ENCODE measurements around the gene VWA8. TPM values are rescaled to one million over a fixed set of nuclear protein-coding genes. Genes with fewer than 3 reads are reported as not detected.

The VWA8 gene
- total and polyA plus RNA-seq, 4 donors = 7.1 to 50.3 (median 12.4) TPM

GRCh38 chr13:41588899-41589298, 372.0 kb downstream of the VWA8 start:
- TF ChIP-seq FOXA2 (IDR thresholded peaks at IDR 0.05) (no peak), RXRA (IDR thresholded peaks at IDR 0.05) (no peak), HNF4G (IDR thresholded peaks at IDR 0.05) (no peak), ATF3 (IDR thresholded peaks at IDR 0.05) (no peak), HNF4A (conservative IDR thresholded peaks at IDR 0.05) (no peak), NR2F2 (IDR thresholded peaks at IDR 0.05) (no peak)
- Histone ChIP-seq H3K4me3 (ENCODE audit: low read depth in 1 of 3, low read length in 3 of 3) (no peak overlapping the region), H3K27me3 (ENCODE audit: control insufficient read depth in 4 of 4, insufficient read depth in 4 of 4, low read length in 3 of 4) (no peaks in the 10 kb centered on the region), H3K4me1 (ENCODE audit: control insufficient read depth in 4 of 4, insufficient read depth in 4 of 4, low read length in 3 of 4) (no peaks in the 10 kb centered on the region), H3K36me3 (ENCODE audit: control insufficient read depth in 4 of 4, insufficient read depth in 3 of 4, low read depth in 1 of 4, low read length in 3 of 4) (peaks cover 5 to 25% (median 16%) of the 10 kb centered on the region in 4 donors), H3K27ac (ENCODE audit: low read depth in 1 of 2, low read length in 2 of 2) (no peak overlapping the region), H3K9me3 (ENCODE audit: control insufficient read depth in 4 of 4, low read length in 3 of 4) (no peaks in the 10 kb centered on the region), H3K9ac (ENCODE audit: low read depth in 1 of 2, low read length in 2 of 2) (no peak overlapping the region)
- WGBS = 90% methylated on average over 2 of the region's 2 CpGs
- DNase-seq (ENCODE audit: low spot score) = no peak

- DNase-seq (ENCODE audit: low spot score) = no peak
- Histone ChIP-seq H3K9me3 (ENCODE audit: control insufficient read depth in 4 of 4, low read length in 3 of 4) (no peaks in the 10 kb centered on the region), H3K9ac (ENCODE audit: low read depth in 1 of 2, low read length in 2 of 2) (no peak overlapping the region), H3K4me3 (ENCODE audit: low read depth in 1 of 3, low read length in 3 of 3) (no peak overlapping the region), H3K4me1 (ENCODE audit: control insufficient read depth in 4 of 4, insufficient read depth in 4 of 4, low read length in 3 of 4) (no peaks in the 10 kb centered on the region), H3K27me3 (ENCODE audit: control insufficient read depth in 4 of 4, insufficient read depth in 4 of 4, low read length in 3 of 4) (no peaks in the 10 kb centered on the region), H3K27ac (ENCODE audit: low read depth in 1 of 2, low read length in 2 of 2) (no peak overlapping the region), H3K36me3 (ENCODE audit: control insufficient read depth in 4 of 4, insufficient read depth in 3 of 4, low read depth in 1 of 4, low read length in 3 of 4) (peaks cover 5 to 25% (median 16%) of the 10 kb centered on the region in 4 donors)
- WGBS = 95% methylated on average over 1 of the region's 1 CpG
- TF ChIP-seq YY1 (IDR thresholded peaks at IDR 0.05) (no peak), RXRA (IDR thresholded peaks at IDR 0.05) (no peak), GABPA (IDR thresholded peaks at IDR 0.05 in 1 of 2, conservative IDR thresholded peaks at IDR 0.05 in 1 of 2) (no peak), FOXA2 (IDR thresholded peaks at IDR 0.05) (no peak), HNF4A (conservative IDR thresholded peaks at IDR 0.05) (no peak)
Observed at GRCh38 chr13:41588448-41588847, 372.5 kb downstream of the VWA8 start.

DNA sequence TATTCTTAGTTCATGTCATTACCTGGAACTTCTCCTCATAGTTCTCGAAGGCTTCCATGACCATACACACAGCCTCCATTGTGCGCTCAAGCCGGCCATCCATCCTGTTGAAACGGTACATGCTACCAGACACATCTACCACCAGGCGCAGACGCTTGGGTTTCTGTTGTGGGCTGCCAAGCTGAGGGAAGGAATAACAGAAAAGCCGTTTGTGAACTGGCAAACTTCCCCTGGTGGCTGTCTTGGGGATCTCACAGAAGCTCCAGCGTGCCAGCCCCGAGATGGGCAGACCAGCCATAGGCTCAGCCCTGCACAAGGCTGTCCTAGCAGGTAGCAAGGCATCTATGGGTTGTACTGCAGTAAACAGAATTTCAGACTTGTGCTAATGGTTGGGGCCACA, 373.4 kb downstream of the VWA8 start:
- H3K36me3 ChIP-seq (ENCODE audit: control insufficient read depth in 4 of 4, insufficient read depth in 3 of 4, low read depth in 1 of 4, low read length in 3 of 4) = peaks cover 5 to 25% (median 16%) of the 10 kb centered on the region in 4 donors
- H3K27ac ChIP-seq (ENCODE audit: low read depth in 1 of 2, low read length in 2 of 2) = no peak overlapping the region
- H3K4me1 ChIP-seq (ENCODE audit: control insufficient read depth in 4 of 4, insufficient read depth in 4 of 4, low read length in 3 of 4) = no peaks in the 10 kb centered on the region
- TF ChIP-seq HNF4G (IDR thresholded peaks at IDR 0.05) (no peak), GABPA (IDR thresholded peaks at IDR 0.05 in 1 of 2, conservative IDR thresholded peaks at IDR 0.05 in 1 of 2) (no peak), ATF3 (IDR thresholded peaks at IDR 0.05) (no peak), JUND (IDR thresholded peaks at IDR 0.05) (no peak), RAD21 (IDR thresholded peaks at IDR 0.05) (no peak), NR2F2 (IDR thresholded peaks at IDR 0.05) (no peak)
- 96% methylated on average over 9 of the region's 9 CpGs for WGBS
- H3K4me3 ChIP-seq (ENCODE audit: low read depth in 1 of 3, low read length in 3 of 3) = no peak overlapping the region
- no peak for DNase-seq (ENCODE audit: low spot score)
- H3K9ac ChIP-seq (ENCODE audit: low read depth in 1 of 2, low read length in 2 of 2) = no peak overlapping the region
- H3K27me3 ChIP-seq (ENCODE audit: control insufficient read depth in 4 of 4, insufficient read depth in 4 of 4, low read length in 3 of 4) = no peaks in the 10 kb centered on the region
- no peaks in the 10 kb centered on the region for H3K9me3 ChIP-seq (ENCODE audit: control insufficient read depth in 4 of 4, low read length in 3 of 4)

DNA sequence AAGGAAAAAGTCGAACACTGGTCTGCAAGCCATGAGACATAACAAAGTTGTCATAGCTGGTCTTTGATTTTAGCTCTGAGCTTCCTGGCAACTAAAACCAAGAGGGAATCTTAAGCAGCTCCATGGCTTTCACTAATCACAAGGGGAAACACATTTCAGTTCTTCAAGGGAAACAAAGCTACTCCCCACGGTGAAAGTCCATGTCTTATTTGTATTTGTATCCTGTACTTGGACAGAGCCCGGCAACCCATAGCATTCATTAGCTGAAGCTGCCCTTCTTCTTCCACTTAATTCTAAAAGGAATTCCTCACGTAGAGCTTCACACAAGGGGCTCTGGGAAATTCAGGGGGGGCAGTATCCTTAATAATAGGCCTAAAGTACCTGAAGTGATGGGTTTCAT, 374.7 kb downstream of the VWA8 start:
- 83% methylated on average over 4 of the region's 4 CpGs for WGBS
- Histone ChIP-seq H3K27me3 (ENCODE audit: control insufficient read depth in 4 of 4, insufficient read depth in 4 of 4, low read length in 3 of 4) (no peaks in the 10 kb centered on the region), H3K9ac (ENCODE audit: low read depth in 1 of 2, low read length in 2 of 2) (no peak overlapping the region), H3K4me3 (ENCODE audit: low read depth in 1 of 3, low read length in 3 of 3) (no peak overlapping the region), H3K36me3 (ENCODE audit: control insufficient read depth in 4 of 4, insufficient read depth in 3 of 4, low read depth in 1 of 4, low read length in 3 of 4) (peaks cover 5 to 25% (median 16%) of the 10 kb centered on the region in 4 donors), H3K9me3 (ENCODE audit: control insufficient read depth in 4 of 4, low read length in 3 of 4) (no peaks in the 10 kb centered on the region), H3K27ac (ENCODE audit: low read depth in 1 of 2, low read length in 2 of 2) (no peak overlapping the region), H3K4me1 (ENCODE audit: control insufficient read depth in 4 of 4, insufficient read depth in 4 of 4, low read length in 3 of 4) (no peaks in the 10 kb centered on the region)
- no peak for DNase-seq (ENCODE audit: low spot score)
- TF ChIP-seq HNF4A (conservative IDR thresholded peaks at IDR 0.05) (no peak), RAD21 (IDR thresholded peaks at IDR 0.05) (no peak)
- TF ChIP-seq, protein P1, sequence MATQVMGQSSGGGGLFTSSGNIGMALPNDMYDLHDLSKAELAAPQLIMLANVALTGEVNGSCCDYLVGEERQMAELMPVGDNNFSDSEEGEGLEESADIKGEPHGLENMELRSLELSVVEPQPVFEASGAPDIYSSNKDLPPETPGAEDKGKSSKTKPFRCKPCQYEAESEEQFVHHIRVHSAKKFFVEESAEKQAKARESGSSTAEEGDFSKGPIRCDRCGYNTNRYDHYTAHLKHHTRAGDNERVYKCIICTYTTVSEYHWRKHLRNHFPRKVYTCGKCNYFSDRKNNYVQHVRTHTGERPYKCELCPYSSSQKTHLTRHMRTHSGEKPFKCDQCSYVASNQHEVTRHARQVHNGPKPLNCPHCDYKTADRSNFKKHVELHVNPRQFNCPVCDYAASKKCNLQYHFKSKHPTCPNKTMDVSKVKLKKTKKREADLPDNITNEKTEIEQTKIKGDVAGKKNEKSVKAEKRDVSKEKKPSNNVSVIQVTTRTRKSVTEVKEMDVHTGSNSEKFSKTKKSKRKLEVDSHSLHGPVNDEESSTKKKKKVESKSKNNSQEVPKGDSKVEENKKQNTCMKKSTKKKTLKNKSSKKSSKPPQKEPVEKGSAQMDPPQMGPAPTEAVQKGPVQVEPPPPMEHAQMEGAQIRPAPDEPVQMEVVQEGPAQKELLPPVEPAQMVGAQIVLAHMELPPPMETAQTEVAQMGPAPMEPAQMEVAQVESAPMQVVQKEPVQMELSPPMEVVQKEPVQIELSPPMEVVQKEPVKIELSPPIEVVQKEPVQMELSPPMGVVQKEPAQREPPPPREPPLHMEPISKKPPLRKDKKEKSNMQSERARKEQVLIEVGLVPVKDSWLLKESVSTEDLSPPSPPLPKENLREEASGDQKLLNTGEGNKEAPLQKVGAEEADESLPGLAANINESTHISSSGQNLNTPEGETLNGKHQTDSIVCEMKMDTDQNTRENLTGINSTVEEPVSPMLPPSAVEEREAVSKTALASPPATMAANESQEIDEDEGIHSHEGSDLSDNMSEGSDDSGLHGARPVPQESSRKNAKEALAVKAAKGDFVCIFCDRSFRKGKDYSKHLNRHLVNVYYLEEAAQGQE (IDR thresholded peaks at IDR 0.05) = no peak
